Activated CD8-positive, alpha-beta T cell treated with anti-CD3 and anti-CD28 coated beads, Interleukin-2, amount 10 ng/mL, durations not matched to agents 7 days and 5 days (primary cell): Measurements from ENCODE around the gene NCOA1. TPM values are rescaled to one million over a fixed set of nuclear protein-coding genes. Genes with fewer than 3 reads are reported as not detected.

ENCODE experiments used
- ATAC-seq: fragments of 150-1000 bp; cut with Tn5 transposase; one replicate; pipeline ENCODE4 v1.10.0; 2021; ENCODE audit warnings: moderate library complexity
- CTCF ChIA-PET: fragments of 350-600 bp; sonication (Branson Sonifier 250); formaldehyde crosslinking; loops from one replicate; lab custom pipeline; 2021; ENCODE audit warnings: antibody characterized with exemption; lab: Charles Lee
- POLR2A ChIA-PET: fragments of 350-600 bp; sonication (Branson Sonifier 250); formaldehyde crosslinking; loops from one replicate; lab custom pipeline; 2021; ENCODE audit warnings: antibody characterized with exemption; lab: Charles Lee
- DNase-seq: peaks from one replicate; pipeline ENCODE4 v3.0.0-alpha.2; 2020
- H3K27ac Mint-ChIP-seq: one replicate; pipeline ENCODE4 v1.8.0; 2021; ENCODE audit warnings: mild to moderate bottlenecking, mixed read lengths
- H3K27me3 Mint-ChIP-seq: one replicate; pipeline ENCODE4 v1.8.0; 2021; ENCODE audit warnings: low read depth, mixed read lengths
- H3K36me3 Mint-ChIP-seq: one replicate; pipeline ENCODE4 v1.8.0; 2021; ENCODE audit warnings: low read depth, mixed read lengths
- H3K4me1 Mint-ChIP-seq: one replicate; pipeline ENCODE4 v1.8.0; 2021; ENCODE audit warnings: low read depth, mixed read lengths
- H3K4me3 Mint-ChIP-seq: one replicate; pipeline ENCODE4 v1.8.0; 2021; ENCODE audit warnings: mild to moderate bottlenecking, mixed read lengths
- H3K9me3 Mint-ChIP-seq: one replicate; pipeline ENCODE4 v1.8.0; 2022; ENCODE audit warnings: mixed read lengths; ENCODE audit not compliant: insufficient read depth
- total RNA-seq, 2 experiments: library from RNA; stranded (reverse); gene quantifications; one replicate each; pipeline ENCODE4 v1.2.3, GENCODE V29; 2021

Gene NCOA1
- total RNA-seq, 2 experiments from 2014 or later: 14.5 to 14.7 TPM

GRCh38 chr2:24734741-24735140, 243.7 kb downstream of the NCOA1 start:
- no peaks in the 10 kb centered on the region for H3K4me1 Mint-ChIP-seq
- H3K36me3 Mint-ChIP-seq: no peaks in the 10 kb centered on the region
- ChIA-PET CTCF (no interaction called here), POLR2A (no interaction called here)
- H3K4me3 Mint-ChIP-seq: no peak overlapping the region
- no peaks in the 10 kb centered on the region for H3K27me3 Mint-ChIP-seq
- H3K9me3 Mint-ChIP-seq: no peaks in the 10 kb centered on the region
- DNase-seq (no peak), ATAC-seq (no peak)
- no peak overlapping the region for H3K27ac Mint-ChIP-seq

- no peak for DNase-seq
- H3K4me3 Mint-ChIP-seq: no peak overlapping the region
- peaks cover 9% of the 10 kb centered on the region for H3K36me3 Mint-ChIP-seq
- H3K27me3 Mint-ChIP-seq: no peaks in the 10 kb centered on the region
- no peak overlapping the region for H3K27ac Mint-ChIP-seq
- ChIA-PET POLR2A (no interaction called here), CTCF (no interaction called here)
- no peaks in the 10 kb centered on the region for H3K9me3 Mint-ChIP-seq
- H3K4me1 Mint-ChIP-seq: peaks cover 6% of the 10 kb centered on the region
- no peak for ATAC-seq
These were observed 248.4 kb downstream of the NCOA1 start for GRCh38 chr2:24739354-24740025.

- POLR2A ChIA-PET: no interaction called here
- DNase-seq: no peak
- no peak overlapping the region for H3K27ac Mint-ChIP-seq
- CTCF ChIA-PET: no interaction called here
- no peak for ATAC-seq
- H3K9me3 Mint-ChIP-seq: no peaks in the 10 kb centered on the region
- peaks cover 9% of the 10 kb centered on the region for H3K36me3 Mint-ChIP-seq
- H3K4me3 Mint-ChIP-seq: no peak overlapping the region
- H3K27me3 Mint-ChIP-seq: no peaks in the 10 kb centered on the region
- H3K4me1 Mint-ChIP-seq: peaks cover 6% of the 10 kb centered on the region
These were observed 249.1 kb downstream of the NCOA1 start for GRCh38 chr2:24740142-24740541.

- Mint-ChIP-seq H3K4me1 (peaks cover 6% of the 10 kb centered on the region), H3K9me3 (no peaks in the 10 kb centered on the region), H3K27me3 (no peaks in the 10 kb centered on the region), H3K4me3 (no peak overlapping the region), H3K27ac (no peak overlapping the region), H3K36me3 (peaks cover 11% of the 10 kb centered on the region)
- CTCF ChIA-PET: no interaction called here
- no peak for DNase-seq
- POLR2A ChIA-PET: no interaction called here
- no peak for ATAC-seq
These were observed 251.7 kb downstream of the NCOA1 start for GRCh38 chr2:24742730-24743129.

GRCh38 chr2:24743924-24744323, 252.9 kb downstream of the NCOA1 start:
- peaks cover 6% of the 10 kb centered on the region for H3K4me1 Mint-ChIP-seq
- ChIA-PET CTCF (no interaction called here), POLR2A (no interaction called here)
- H3K4me3 Mint-ChIP-seq: no peak overlapping the region
- DNase-seq (no peak), ATAC-seq (no peak)
- no peaks in the 10 kb centered on the region for H3K9me3 Mint-ChIP-seq
- H3K27me3 Mint-ChIP-seq: no peaks in the 10 kb centered on the region
- H3K36me3 Mint-ChIP-seq: peaks cover 11% of the 10 kb centered on the region
- H3K27ac Mint-ChIP-seq: no peak overlapping the region

GRCh38 chr2:24744356-24744755, 253.3 kb downstream of the NCOA1 start:
- Mint-ChIP-seq H3K27me3 (no peaks in the 10 kb centered on the region), H3K4me1 (peaks cover 6% of the 10 kb centered on the region), H3K27ac (no peak overlapping the region), H3K36me3 (peaks cover 11% of the 10 kb centered on the region), H3K4me3 (no peak overlapping the region), H3K9me3 (no peaks in the 10 kb centered on the region)
- ChIA-PET CTCF (interaction anchor here (1.5 kb wide), 1 partner anchor 83 kb away, joined by 4 read pairs; no protein-coding TSS in a partner anchor), POLR2A (no interaction called here)
- DNase-seq (no peak), ATAC-seq (no peak)

GRCh38 chr2:24745825-24746224, 254.8 kb downstream of the NCOA1 start:
- ChIA-PET POLR2A (no interaction called here), CTCF (interaction anchor here (1.5 kb wide), 1 partner anchor 82 kb away, joined by 4 read pairs; no protein-coding TSS in a partner anchor)
- peaks cover 6% of the 10 kb centered on the region for H3K4me1 Mint-ChIP-seq
- no peaks in the 10 kb centered on the region for H3K27me3 Mint-ChIP-seq
- H3K27ac Mint-ChIP-seq: no peak overlapping the region
- no peak for ATAC-seq
- peaks cover 11% of the 10 kb centered on the region for H3K36me3 Mint-ChIP-seq
- H3K4me3 Mint-ChIP-seq: no peak overlapping the region
- DNase-seq: no peak
- no peaks in the 10 kb centered on the region for H3K9me3 Mint-ChIP-seq

GRCh38 chr2:24747299-24747698, 256.2 kb downstream of the NCOA1 start:
- ChIA-PET CTCF (no interaction called here), POLR2A (no interaction called here)
- no peak for ATAC-seq
- DNase-seq: no peak
- Mint-ChIP-seq H3K27ac (no peak overlapping the region), H3K4me1 (peaks cover 6% of the 10 kb centered on the region), H3K27me3 (no peaks in the 10 kb centered on the region), H3K36me3 (peaks cover 6% of the 10 kb centered on the region), H3K4me3 (no peak overlapping the region), H3K9me3 (no peaks in the 10 kb centered on the region)

GRCh38 chr2:24749069-24749691, 258.1 kb downstream of the NCOA1 start:
- H3K9me3 Mint-ChIP-seq: no peaks in the 10 kb centered on the region
- ChIA-PET POLR2A (no interaction called here), CTCF (no interaction called here)
- H3K4me3 Mint-ChIP-seq: no peak overlapping the region
- H3K4me1 Mint-ChIP-seq: peaks cover under 1% of the 10 kb centered on the region
- no peak overlapping the region for H3K27ac Mint-ChIP-seq
- DNase-seq (no peak), ATAC-seq (no peak)
- H3K27me3 Mint-ChIP-seq: no peaks in the 10 kb centered on the region
- peaks cover 2% of the 10 kb centered on the region for H3K36me3 Mint-ChIP-seq

GRCh38 chr2:24754985-24755705, 264.1 kb downstream of the NCOA1 start:
- Mint-ChIP-seq H3K27ac (no peak overlapping the region), H3K9me3 (no peaks in the 10 kb centered on the region)
- ATAC-seq: no peak

GRCh38 chr2:24756789-24757188, 265.7 kb downstream of the NCOA1 start:
- no peak for DNase-seq
- Mint-ChIP-seq H3K36me3 (peaks cover 5% of the 10 kb centered on the region), H3K27ac (no peak overlapping the region), H3K27me3 (no peaks in the 10 kb centered on the region), H3K9me3 (no peaks in the 10 kb centered on the region), H3K4me3 (no peak overlapping the region), H3K4me1 (no peaks in the 10 kb centered on the region)
- ATAC-seq: no peak
- ChIA-PET CTCF (interaction anchor here (1.0 kb wide), 1 partner anchor 9 kb away, joined by 3 read pairs; no protein-coding TSS in a partner anchor), POLR2A (no interaction called here)

More at GRCh38 chr2:24754985-24755705, 264.1 kb downstream of the NCOA1 start:
- peaks cover 3% of the 10 kb centered on the region for H3K36me3 Mint-ChIP-seq
- CTCF ChIA-PET: no interaction called here
- H3K4me1 Mint-ChIP-seq: no peaks in the 10 kb centered on the region
- H3K4me3 Mint-ChIP-seq: no peak overlapping the region
- DNase-seq: no peak
- POLR2A ChIA-PET: no interaction called here
- no peaks in the 10 kb centered on the region for H3K27me3 Mint-ChIP-seq

GRCh38 chr2:24761866-24762265, 270.8 kb downstream of the NCOA1 start:
- no peak overlapping the region for H3K4me3 Mint-ChIP-seq
- POLR2A ChIA-PET: interaction anchor here (1.2 kb wide), 1 partner anchor 60 kb away, joined by 3 read pairs; no protein-coding TSS in a partner anchor
- DNase-seq (no peak), ATAC-seq (no peak)
- CTCF ChIA-PET: no interaction called here
- H3K27ac Mint-ChIP-seq: no peak overlapping the region
- no peaks in the 10 kb centered on the region for H3K9me3 Mint-ChIP-seq
- H3K4me1 Mint-ChIP-seq: peaks cover 9% of the 10 kb centered on the region
- H3K36me3 Mint-ChIP-seq: peaks cover 11% of the 10 kb centered on the region
- H3K27me3 Mint-ChIP-seq: no peaks in the 10 kb centered on the region
